GM18519 (cell line): ENCODE results near the gene MPZL1.

Source experiments
- ATAC-seq: cut with Tn5 transposase; IDR thresholded peaks from one replicate; pipeline ENCODE4 v1.9.1; 2021; ENCODE audit warnings: mild to moderate bottlenecking, moderate library complexity; ENCODE audit not compliant: unreplicated experiment, low FRiP score

Gene MPZL1

GRCh38 chr1:167836197-167836596 lies 114.4 kb downstream of the MPZL1 start:
- no peak for ATAC-seq

GRCh38 chr1:167837326-167837725 lies 115.5 kb downstream of the MPZL1 start:
- ATAC-seq: no peak

GRCh38 chr1:167839009-167839408 lies 117.2 kb downstream of the MPZL1 start:
- no peak for ATAC-seq
